Head of caudate nucleus (tissue), 42 donors: ENCODE results near the gene ADAMTS5.
A peak's percentile ranks its signal among the peaks of the same experiment; 100 is the strongest.

ENCODE experiments used
- DNase-seq, 42 donors: peaks; one replicate each; pipeline versions ENCODE4 v3.0.0 to v3.0.0-alpha.2; 2020 to 2021; ENCODE audit warnings: mixed read lengths in 7 of 42
- intact Hi-C: fragments of 100-400 bp; cut with DNase I; formaldehyde crosslinking; loops from one replicate; pipeline ENCODE4 v1.15.0; 2022

ADAMTS5 gene

DNA sequence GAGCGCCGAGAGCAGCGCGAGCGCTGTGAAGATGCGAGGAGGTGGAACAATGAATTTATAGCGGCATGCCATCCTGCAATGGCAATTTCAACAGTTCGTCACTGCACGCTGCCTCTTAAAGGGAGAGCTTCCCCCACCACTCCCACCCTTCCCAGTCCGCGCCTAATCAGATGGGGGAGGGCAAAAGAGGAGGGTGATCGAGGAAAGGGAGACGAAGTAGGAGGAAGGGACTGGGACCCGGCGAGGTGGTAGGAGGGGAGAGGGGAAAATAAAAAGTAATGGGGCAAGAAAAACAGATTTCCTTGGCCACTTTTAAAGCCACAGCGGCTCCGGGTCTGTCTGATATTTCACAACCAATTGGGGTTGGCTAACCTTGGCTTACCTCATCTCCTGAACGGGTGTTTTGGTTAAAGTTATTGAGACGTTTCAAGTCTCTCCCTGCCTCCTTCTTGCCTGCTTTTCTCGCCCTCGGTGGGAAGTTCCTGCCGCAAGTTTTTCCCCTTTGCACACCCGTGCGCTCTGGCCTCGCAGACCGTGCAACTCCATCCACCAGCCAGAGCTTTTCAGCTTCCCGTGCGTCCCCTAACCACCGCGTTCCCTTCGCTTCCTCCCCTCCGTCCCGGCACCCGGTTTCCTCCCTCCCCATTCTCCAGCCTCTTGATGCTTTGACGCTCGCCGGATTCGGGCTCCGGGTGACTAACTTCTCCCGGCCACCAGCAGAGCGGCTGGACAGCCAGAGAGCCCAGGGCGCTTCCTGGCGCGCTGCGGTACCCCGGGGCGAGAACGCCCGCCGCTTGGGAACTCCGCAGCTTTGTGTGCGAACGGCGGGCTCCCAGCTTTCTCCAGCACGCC, at the start of gene ADAMTS5:
ADAMTS5 (minus strand) TSS at position 27 of the 852 bp plus-strand sequence. CDS start 697 bp downstream, outside the sequence.
- intact Hi-C loops = no loop called here
- DNase-seq = peak in 41 of 42 donors; percentile 16 to 83 (median 54)

DNA sequence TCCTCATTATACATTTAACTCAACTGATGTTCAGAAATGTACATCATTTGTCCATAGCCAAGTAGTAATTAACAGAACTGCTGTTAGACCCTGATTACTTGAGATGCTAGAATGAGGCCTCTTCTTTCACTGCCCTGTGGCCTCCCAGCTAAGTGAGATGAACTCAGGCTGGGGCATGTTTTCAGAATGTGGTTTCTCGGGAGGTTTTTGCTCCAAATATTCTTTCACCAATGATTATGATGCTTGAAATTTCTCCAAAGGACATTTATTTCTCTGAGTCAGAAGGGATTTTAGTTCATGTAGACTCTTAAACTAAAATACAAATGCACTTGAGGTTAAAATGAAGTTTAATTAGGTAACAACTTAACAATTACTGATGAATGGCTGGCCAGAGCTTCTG, 34.6 kb upstream of the ADAMTS5 start:
- DNase-seq = no peak
- intact Hi-C loops = no loop called here

DNA sequence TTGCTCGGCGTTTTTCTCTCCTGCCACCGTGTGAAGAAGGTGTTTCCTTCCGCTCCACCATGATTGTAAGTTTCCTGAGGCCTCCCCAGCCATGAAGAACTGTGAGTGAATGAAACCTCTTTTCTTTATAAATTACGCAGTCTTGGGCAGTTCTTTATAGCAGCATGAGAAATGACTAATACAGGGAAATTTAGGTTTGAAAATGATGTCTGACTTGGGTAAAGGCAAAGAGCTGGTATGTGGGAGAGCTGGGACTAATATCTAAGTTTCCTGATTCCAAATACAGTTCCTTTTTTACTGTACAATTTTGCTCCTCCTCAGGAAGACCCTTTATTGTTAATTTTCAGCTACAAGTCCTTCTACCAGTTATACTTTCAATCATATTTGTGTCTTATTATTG, 16.7 kb upstream of the ADAMTS5 start:
- intact Hi-C loops = no loop called here
- DNase-seq = no peak

DNA sequence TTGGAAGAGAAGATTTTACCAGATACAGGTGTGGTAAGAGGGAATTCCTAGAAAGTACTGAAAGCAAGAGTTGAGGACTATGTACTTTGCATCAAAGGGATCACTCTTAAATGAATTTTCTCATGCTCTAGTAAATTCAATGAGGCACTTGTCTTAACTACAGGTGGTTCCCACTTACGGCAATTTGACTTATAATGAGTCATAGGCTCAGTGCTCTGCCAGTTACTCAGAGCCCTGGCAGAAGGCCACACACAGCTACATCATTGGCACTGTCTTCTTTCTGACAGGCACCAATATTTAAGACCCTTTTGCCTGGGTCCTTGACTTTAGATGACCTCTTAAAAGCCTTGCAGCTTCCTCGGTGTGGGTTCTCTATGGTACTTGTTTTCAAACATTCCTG, 15.9 kb upstream of the ADAMTS5 start:
- intact Hi-C loops = no loop called here

DNA sequence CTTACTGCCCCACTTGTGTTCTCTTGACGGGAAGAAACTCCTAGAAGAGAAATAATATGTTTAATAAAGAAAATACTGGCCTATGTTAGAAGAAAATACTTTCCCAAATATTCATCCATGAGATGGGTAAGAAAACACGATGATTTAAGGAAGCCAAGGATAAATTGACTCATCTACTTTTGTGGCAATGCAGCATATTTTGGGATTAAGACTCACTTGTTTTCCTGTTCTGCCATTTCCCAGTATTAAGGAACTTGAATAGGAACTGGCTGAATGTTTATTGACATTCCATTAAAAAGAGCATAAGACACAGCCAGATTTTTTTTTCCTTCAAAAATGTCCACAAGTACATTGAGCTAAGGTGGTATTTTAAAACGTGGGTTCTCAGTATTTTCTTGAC, 10.9 kb upstream of the ADAMTS5 start:
- DNase-seq = no peak
- intact Hi-C loops = no loop called here

More for the DNA sequence above, 15.9 kb upstream of the ADAMTS5 start:
- DNase-seq = no peak

DNA sequence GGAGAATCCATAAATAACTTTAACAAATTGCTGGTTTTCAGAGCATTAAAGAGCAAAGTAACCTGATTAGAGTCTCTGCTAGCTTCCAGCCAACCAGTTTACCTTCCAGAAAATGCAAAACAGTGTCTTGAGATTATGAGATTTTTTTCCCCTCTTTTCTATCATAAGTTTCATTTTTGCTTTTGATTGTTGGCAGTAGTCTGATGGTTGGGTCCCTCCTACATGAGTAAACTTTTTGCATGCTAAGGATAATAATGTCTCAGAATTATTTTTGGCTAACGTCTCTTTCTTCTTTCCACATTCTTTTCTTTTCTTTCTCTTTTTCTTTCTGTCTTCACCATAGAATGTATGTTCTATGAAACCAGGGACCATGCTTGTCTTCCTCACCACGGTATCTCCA, 6.3 kb upstream of the ADAMTS5 start:
- intact Hi-C loops = no loop called here
- no peak for DNase-seq

DNA sequence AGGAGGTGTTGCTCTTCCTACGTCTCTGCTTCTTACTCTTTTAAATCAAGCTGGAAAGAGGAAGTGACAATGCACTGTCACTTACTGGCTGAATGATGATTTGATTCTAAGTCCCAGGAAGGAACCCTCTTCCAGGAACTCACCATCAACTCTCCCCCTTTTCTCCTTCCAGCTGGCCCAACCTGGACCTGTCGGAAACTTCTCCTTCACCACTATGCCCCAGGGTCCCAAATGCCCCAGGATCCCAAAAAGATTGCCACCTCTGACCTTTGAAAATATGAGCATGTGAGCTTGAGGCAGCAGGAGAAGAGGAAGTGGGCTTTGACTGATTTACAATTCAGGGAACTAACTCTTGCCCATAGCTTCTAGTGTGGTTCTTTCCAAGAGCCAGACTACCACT, 5.3 kb upstream of the ADAMTS5 start:
- DNase-seq = no peak
- intact Hi-C loops = no loop called here

DNA sequence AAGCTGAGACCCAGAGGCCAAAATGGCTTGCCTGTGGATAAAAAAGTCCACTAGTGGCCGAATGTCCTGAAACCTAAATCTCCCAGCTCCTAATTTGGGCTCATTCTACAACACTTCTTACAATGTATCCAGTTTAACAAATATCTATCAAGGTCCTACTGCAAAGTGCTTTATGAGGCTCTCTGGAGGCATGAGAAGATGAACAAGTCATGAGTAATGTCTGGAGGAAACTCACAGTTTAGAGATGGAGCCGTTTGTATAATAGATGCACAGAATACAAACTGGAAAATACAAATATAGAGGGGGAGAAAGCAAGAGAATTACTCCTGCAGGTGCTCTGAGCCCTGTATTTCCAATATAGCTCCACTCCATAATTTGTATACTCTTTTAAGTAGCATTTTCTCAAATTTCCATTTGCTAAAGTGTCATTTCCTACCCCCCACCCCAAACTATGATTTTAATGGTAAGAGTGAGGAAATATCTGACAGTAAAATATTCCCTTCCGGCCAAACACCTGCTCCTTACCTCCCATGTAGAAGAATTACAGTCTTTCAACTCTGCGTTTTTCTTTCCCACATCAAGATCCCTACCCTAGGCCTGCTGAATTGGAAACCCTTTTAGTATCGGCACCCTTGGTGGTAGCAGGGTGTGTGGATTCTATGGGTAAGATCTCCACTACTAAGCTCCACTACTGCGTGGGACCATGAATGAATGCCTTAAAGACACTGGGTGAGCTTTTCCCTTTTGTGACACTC, 3.3 kb upstream of the ADAMTS5 start:
- DNase-seq = no peak
- intact Hi-C loops = no loop called here

DNA sequence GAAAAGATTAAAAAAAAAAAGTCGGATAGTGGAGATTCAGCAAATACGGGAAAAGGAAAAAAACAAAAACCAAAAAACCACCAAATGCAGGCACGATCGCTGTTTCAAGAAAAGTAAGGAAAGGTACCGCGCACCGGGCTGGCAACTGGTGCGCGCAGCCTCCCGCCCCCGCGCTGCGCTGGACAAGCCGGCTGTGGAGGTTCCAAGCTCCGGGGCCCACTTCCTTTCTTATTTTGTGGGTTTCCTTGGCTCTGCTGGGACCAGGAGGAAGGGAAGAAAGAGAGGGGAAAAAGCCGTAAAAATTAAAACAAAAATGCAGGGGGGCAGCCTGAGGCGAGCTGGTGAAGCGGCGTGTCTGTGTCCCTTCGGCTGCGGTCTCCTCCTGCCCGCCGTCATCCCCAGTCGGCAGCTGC, 233 bp downstream of the ADAMTS5 start:
- intact Hi-C loops = no loop called here

DNA sequence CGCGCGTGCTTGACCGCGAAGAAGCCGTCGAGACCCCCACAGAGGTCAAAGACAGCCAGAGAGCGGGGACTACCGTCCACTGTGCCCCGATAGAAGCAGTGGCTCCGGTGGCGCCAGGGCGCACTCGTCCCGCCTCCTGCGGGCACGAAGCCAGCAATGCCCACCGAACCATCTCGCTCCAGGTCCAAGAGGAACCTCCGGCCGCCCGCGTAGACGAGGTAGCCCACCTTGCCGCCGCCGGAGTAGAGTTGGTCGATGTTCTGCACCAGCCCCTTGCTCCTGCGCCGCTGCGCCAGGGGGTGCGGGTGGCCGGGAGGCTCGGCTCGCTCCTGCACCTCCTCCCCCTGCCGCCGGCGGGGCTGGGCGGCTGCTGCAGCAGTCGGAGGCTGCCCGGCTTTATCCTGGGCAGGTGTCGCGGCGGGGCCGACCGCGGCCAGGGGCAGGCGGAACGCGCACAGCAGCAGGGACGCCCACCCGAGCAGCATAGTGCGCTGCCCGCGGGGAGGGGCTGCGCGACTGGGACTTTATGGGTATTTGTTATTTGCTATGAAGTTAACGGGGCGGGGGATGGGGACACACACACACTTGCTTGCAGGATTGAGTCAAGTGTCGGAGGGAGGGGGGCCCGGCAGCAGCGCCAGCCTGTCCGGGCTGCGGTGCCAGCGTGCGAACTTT, 844 bp downstream of the ADAMTS5 start:
- intact Hi-C loops = no loop called here
- DNase-seq = peak in 30 of 42 donors; percentile 7 to 51 (median 20)

More for the DNA sequence above, 233 bp downstream of the ADAMTS5 start:
- DNase-seq = peak in 2 of 42 donors; percentile 12 to 18

DNA sequence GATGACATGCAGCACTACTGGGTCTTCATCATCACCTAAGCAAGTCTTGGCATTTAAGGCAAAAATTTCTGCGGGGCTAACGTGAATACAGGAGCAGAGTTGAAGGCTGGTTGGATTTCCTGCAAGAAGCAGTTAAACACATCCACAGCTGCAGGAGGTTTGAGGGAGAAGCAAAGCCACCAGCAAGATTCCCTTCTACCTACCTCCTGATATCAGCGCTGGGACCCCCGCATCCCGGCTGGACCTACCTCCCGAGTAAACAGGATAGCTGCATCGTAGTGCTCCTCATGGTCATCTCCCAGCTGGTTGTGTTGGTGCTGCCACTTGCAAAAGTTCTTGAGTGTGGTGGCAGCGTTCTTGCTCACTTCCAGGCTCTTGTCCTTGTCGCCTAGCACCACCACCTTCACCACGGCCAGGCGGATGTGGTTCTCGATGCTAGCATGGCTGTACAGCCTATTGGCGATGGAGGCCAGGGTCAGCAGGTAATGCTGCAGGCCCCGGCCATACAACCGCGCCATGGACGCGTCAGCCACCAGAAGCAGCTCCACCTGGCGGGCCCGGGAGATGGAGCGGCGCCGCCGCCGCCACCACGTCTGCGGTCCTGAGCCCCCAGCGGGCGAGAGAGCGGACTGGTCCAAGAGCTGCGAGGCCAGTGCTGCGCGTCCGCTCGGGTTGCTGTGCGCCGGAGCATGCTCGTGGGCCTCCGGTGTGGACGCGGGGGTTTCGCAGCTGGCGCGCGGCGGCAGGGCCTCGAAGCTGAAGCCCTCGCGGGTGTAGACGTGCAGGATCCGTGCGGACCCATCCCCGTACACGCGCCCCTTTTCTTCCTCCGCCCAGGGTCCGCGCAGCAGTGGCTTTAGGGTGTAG, 1.6 kb downstream of the ADAMTS5 start:
- peak in 37 of 42 donors; percentile 8 to 66 (median 44) for DNase-seq
- intact Hi-C loops = no loop called here

DNA sequence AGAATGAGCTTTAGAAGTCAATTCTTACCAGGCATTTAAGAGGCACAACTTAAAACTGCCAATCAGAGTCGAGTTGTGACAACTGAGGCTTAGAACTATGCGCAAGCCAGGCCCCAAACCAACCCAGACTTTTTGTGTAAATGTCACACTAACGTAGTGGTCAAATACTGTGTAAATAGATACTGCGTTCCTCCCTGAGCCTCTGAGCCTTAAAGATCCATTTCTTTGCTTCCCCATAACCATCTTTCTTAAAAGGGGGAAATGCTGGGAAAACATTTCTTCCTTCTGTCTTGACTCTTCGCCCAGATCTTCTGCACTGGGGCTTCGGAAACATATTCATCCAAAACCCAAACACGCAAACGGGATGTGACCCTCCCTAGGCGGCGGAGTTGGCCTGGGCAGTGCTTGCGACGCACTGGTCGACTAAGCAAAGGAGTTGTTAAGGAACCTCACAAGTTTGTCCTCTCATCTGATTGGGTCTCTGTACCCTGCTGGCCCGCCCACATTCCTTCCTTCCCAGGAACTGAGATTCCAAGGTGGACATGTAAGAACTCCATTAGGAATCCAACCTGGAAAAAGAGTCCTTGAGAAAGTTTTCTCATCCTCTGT, 2.6 kb downstream of the ADAMTS5 start:
- intact Hi-C loops = no loop called here
- peak in 1 of 42 donors; percentile 4 for DNase-seq

DNA sequence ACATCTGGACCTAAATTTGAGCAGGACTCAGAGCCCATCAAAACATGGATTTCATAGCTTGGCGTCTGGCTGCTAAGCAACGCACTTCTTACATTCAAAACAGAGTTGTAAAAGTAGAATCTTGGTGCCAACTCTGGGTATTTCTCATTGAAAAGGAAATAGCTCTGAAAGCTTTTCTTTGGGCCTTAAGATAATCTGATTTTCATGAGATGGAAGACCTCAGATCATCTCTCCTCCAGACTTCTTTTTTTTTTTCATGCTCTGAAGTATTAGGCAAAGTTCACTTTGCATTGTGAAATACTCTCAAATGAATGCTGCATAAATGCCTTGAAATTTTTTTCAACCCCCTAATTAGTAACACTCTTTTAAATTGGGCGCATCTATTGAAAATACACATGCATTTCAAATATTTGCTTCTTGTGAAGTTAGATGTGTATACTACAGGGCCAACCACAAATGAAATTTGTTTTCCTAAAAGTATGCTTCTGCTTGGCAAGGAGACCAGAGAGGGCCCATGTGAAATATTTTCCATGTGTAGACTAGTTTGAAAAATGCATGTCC, 4.2 kb downstream of the ADAMTS5 start:
- no peak for DNase-seq
- intact Hi-C loops = no loop called here

DNA sequence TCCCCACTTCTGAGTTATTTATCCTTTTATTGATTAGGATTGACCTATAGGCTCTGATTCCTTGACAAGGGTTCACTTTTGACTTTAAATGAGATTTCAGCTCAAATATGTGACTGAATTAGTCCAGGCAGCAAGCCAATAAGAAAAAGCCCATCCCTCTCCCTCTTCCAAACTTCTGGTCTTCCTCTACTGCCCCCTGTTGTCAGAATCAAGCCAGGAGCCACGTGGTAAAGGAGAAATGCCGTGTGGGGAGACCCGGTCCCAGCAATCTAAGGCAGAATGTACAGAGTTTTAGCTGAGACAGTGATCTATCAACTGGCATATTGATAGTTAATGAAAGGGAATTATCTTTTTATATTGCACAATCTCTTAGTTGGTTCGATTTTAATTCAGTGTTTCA, 5.2 kb downstream of the ADAMTS5 start:
- intact Hi-C loops = no loop called here
- peak in 1 of 42 donors; percentile 22 for DNase-seq

DNA sequence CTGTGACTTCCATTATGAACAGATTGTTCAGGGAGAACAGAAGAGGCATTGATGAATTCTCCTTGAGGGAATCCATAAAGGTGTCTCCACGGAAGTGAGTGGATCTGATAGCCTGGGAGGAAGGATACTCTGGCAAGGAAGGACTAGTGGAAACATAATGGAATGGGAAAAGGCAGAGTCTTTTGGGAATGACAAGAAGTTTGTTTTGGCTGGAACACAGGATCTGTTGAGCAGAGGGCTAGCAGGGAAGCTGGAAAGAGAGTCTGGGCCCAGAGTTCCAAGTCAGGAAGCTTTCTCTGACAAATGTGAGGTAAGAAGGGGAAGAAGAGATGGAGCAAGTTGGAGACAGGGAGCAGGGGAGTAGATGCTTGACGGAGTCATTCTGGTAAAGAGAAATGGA, 8.1 kb downstream of the ADAMTS5 start:
- intact Hi-C loops = no loop called here
- DNase-seq = no peak

DNA sequence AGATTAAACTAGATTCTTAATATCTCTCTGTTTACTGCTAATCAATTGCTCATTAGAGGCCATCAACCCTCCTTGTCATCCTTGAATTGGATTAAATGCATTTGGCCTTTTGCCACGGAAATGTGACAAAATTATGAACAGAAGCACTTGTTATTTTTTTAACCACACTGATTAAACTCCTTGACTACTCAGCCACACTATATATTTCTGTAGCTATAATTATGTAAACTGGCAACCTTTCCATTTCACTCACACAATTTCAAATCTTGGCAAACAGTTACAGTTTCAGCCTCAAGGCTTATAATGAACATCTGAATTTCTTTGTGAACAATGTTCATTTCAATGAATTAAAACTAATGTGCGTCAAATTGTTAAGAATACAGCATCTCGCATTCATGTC, 10.1 kb downstream of the ADAMTS5 start:
- intact Hi-C loops = no loop called here

DNA sequence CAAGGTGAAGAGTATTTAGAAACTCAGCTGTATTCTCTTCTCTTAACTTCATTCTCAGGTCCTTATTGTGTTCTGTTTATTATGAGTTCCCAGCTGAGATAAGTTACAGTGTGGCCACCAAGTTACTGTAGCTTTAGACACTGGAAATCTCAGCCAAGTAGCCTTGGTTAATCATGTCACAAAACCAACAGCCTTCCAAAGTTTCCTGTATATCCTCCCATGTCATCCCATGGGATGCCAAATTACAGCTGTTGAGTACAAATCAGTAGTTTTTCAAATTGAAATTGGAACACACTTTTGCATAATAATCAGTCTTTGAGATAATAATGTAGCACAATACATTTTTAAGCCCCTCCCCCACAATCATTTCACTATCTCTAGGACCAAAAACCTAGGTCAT, 10.7 kb downstream of the ADAMTS5 start:
- intact Hi-C loops = no loop called here
- no peak for DNase-seq

More for the DNA sequence above, 10.1 kb downstream of the ADAMTS5 start:
- DNase-seq = no peak

DNA sequence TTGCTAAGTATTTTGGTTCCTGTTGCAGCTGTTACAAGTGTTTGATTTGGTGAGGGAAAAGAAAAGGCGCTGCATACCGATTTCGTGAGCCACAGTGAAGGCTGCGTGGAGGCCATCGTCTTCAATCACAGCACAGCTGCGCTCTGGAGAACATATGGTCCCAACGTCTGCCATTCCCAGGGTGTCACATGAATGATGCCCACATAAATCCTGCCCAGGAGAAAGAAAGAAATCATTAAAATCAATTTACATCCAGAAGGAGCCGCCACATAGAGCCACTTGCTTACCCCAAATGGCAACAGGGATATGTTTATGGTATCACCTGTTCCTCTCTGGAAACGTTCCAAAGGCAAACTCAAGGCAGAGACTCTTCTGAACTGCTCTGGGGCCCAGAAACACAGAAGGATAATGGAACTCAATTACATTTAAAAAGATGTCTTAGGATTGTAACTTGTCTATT, 12.2 kb downstream of the ADAMTS5 start:
- no peak for DNase-seq
- intact Hi-C loops = no loop called here
